HEK293 (cell line): ENCODE data around the gene GPR22.
A peak's percentile ranks its signal among the peaks of the same experiment; 100 is the strongest.

Experiments
- CTCF ChIA-PET: fragments of 350-600 bp; formaldehyde crosslinking; extraction: SDS; loops from one replicate; lab custom pipeline; 2021; ENCODE audit warnings: antibody characterized with exemption; lab: Yijun Ruan, JAX
- POLR2A ChIA-PET: fragments of 300-600 bp; formaldehyde crosslinking; extraction: SDS; loops from one replicate; lab custom pipeline; 2020; ENCODE audit warnings: antibody characterized with exemption, inconsistent platforms; lab: Yijun Ruan, JAX
- H3K27ac ChIP-seq: fragments of 200-500 bp; sonication (Bioruptor generic); 2 replicates; pipeline ENCODE4 v1.5.1; 2014; ENCODE audit warnings: low read depth, low read length, control low read depth, inconsistent platforms; ENCODE audit errors: extremely low read depth
- H3K36me3 ChIP-seq, 2 experiments: fragments of 200-500 bp in 1 of 2; sonication (Bioruptor generic) in 1 of 2; 1 replicate in 1 of 2; 2 replicates in 1 of 2; pipeline ENCODE4 v1.5.1; 2014 to 2017; ENCODE audit warnings: inconsistent platforms in 2 of 2, low read length in 2 of 2; ENCODE audit not compliant: control insufficient read depth in 2 of 2, insufficient read depth in 1 of 2
- H3K4me1 ChIP-seq: fragments of 200-500 bp; sonication (Bioruptor generic); 2 replicates; pipeline ENCODE4 v1.5.1; 2014; ENCODE audit warnings: mild to moderate bottlenecking, low read length, inconsistent platforms; ENCODE audit not compliant: control insufficient read depth, insufficient read depth
- H3K4me3 ChIP-seq: 2 replicates; pipeline ENCODE4 v1.5.1; 2011; ENCODE audit warnings: low read depth, mild to moderate bottlenecking, control low read depth, low read length, moderate library complexity
- H3K9me3 ChIP-seq: fragments of 200-500 bp; sonication (Bioruptor generic); 2 replicates; pipeline ENCODE4 v1.5.1; 2014; ENCODE audit warnings: low read depth, low read length, inconsistent platforms; ENCODE audit not compliant: control insufficient read depth, insufficient read depth
- MEIS1 ChIP-seq: sonication (generic); formaldehyde crosslinking; IDR thresholded peaks from 2 replicates; pipeline ENCODE4 v1.8.1; 2022; ENCODE audit warnings: missing genetic modification reagents, mild to moderate bottlenecking, borderline replicate concordance
- MZF1 ChIP-seq: fragments of 450-650 bp; formaldehyde crosslinking; IDR thresholded peaks from 2 replicates; pipeline ENCODE4 v1.5.1; 2017; ENCODE audit warnings: missing biosample characterization, missing genetic modification characterization, borderline replicate concordance
- PRDM1 ChIP-seq: fragments of 450-650 bp; formaldehyde crosslinking; IDR thresholded peaks from 2 replicates; pipeline ENCODE4; 2016; ENCODE audit warnings: missing biosample characterization, missing genetic modification characterization
- ZBTB7A ChIP-seq: fragments of 450-650 bp; formaldehyde crosslinking; IDR thresholded peaks from 2 replicates; pipeline ENCODE4 v1.5.1; 2016; ENCODE audit warnings: low read depth, missing biosample characterization, missing genetic modification characterization
- ZEB2 ChIP-seq: fragments of 450-650 bp; formaldehyde crosslinking; IDR thresholded peaks from 2 replicates; pipeline ENCODE4 v1.5.1; 2016; ENCODE audit warnings: missing biosample characterization, missing genetic modification characterization
- ZFP3 ChIP-seq: fragments of 450-650 bp; formaldehyde crosslinking; IDR thresholded peaks from 2 replicates; pipeline ENCODE4 v1.5.1; 2016; ENCODE audit warnings: low read depth, missing biosample characterization, missing genetic modification characterization
- ZNF132 ChIP-seq: fragments of 450-650 bp; formaldehyde crosslinking; IDR thresholded peaks from 2 replicates; pipeline ENCODE4 v1.5.1; 2017; ENCODE audit warnings: missing biosample characterization, missing genetic modification characterization, borderline replicate concordance
- ZNF214 ChIP-seq: fragments of 450-650 bp; formaldehyde crosslinking; IDR thresholded peaks from 2 replicates; pipeline ENCODE4 v1.5.1; 2017; ENCODE audit warnings: missing biosample characterization, mild to moderate bottlenecking, missing genetic modification characterization, borderline replicate concordance
- ZNF248 ChIP-seq: fragments of 450-650 bp; formaldehyde crosslinking; IDR thresholded peaks from 2 replicates; pipeline ENCODE4 v1.5.1; 2017; ENCODE audit warnings: missing biosample characterization, missing genetic modification characterization
- ZNF433 ChIP-seq: fragments of 450-650 bp; formaldehyde crosslinking; IDR thresholded peaks from 2 replicates; pipeline ENCODE4 v1.5.1; 2016; ENCODE audit warnings: missing biosample characterization, missing genetic modification characterization, low read depth
- ZNF473 ChIP-seq: fragments of 450-650 bp; formaldehyde crosslinking; IDR thresholded peaks from 2 replicates; pipeline ENCODE4 v1.5.1; 2017; ENCODE audit warnings: missing biosample characterization, missing genetic modification characterization
- ZNF558 ChIP-seq: fragments of 450-650 bp; formaldehyde crosslinking; IDR thresholded peaks from 2 replicates; pipeline ENCODE4 v1.5.1; 2016; ENCODE audit warnings: missing biosample characterization, missing genetic modification characterization
- ZNF837 ChIP-seq: fragments of 450-650 bp; formaldehyde crosslinking; IDR thresholded peaks from 2 replicates; pipeline ENCODE4 v1.5.1; 2016; ENCODE audit warnings: missing biosample characterization, missing genetic modification characterization
- TF ChIP-seq, protein P1 (sequence below): fragments of 450-650 bp; formaldehyde crosslinking; IDR thresholded peaks from 2 replicates; pipeline ENCODE4 v1.5.1; 2016; ENCODE audit warnings: missing biosample characterization, missing genetic modification characterization, low read depth
- TF ChIP-seq, protein P2 (sequence below): fragments of 450-650 bp; formaldehyde crosslinking; conservative IDR thresholded peaks from 2 replicates; pipeline ENCODE4 v1.5.1; 2016; ENCODE audit warnings: low read depth, missing biosample characterization, missing genetic modification characterization
- TF ChIP-seq, protein P3 (sequence below): fragments of 450-650 bp; formaldehyde crosslinking; IDR thresholded peaks from 2 replicates; pipeline ENCODE4 v1.5.1; 2016; ENCODE audit warnings: missing biosample characterization, missing genetic modification characterization
- TF ChIP-seq, protein P4 (sequence below): fragments of 450-650 bp; formaldehyde crosslinking; conservative IDR thresholded peaks from 2 replicates; pipeline ENCODE4 v1.5.1; 2016; ENCODE audit warnings: low read depth, missing biosample characterization, missing genetic modification characterization
- TF ChIP-seq, protein P5 (sequence below): fragments of 450-650 bp; formaldehyde crosslinking; IDR thresholded peaks from 2 replicates; pipeline ENCODE4 v1.5.1; 2016; ENCODE audit warnings: missing biosample characterization, missing genetic modification characterization

GPR22 gene

DNA sequence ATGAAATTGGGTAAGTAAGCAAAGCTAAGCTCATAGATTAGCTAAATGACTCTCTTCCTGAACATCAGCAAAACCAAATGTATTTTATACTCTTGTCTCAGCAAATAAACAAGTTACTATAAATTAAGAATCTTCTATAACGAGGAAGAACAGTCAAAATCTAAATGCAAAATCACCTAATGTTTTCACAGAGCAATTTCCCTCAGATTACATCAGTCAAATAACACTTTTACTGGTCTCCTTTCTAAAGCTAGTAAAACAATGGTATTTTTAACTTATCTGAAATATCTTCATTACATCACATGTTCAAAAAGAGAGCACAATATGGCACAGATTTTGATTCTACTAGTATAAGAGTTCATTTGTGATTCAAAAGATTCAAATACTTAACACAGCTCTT is 16.5 kb upstream of the GPR22 start:
- CTCF ChIA-PET = interaction anchor here (0.6 kb wide), 1 partner anchor 14 kb away, joined by 3 read pairs; no protein-coding TSS in a partner anchor
- Histone ChIP-seq H3K4me1 (no peaks in the 10 kb centered on the region), H3K9me3 (no peaks in the 10 kb centered on the region)
- TF ChIP-seq, protein P1, sequence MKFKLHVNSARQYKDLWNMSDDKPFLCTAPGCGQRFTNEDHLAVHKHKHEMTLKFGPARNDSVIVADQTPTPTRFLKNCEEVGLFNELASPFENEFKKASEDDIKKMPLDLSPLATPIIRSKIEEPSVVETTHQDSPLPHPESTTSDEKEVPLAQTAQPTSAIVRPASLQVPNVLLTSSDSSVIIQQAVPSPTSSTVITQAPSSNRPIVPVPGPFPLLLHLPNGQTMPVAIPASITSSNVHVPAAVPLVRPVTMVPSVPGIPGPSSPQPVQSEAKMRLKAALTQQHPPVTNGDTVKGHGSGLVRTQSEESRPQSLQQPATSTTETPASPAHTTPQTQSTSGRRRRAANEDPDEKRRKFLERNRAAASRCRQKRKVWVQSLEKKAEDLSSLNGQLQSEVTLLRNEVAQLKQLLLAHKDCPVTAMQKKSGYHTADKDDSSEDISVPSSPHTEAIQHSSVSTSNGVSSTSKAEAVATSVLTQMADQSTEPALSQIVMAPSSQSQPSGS (tag by site-specific recombination) = 0 out of 2 replicates have a peak, but pooled peaks have one; percentile 10
- TF ChIP-seq ZNF473 = no peak
- TF ChIP-seq, protein P2, sequence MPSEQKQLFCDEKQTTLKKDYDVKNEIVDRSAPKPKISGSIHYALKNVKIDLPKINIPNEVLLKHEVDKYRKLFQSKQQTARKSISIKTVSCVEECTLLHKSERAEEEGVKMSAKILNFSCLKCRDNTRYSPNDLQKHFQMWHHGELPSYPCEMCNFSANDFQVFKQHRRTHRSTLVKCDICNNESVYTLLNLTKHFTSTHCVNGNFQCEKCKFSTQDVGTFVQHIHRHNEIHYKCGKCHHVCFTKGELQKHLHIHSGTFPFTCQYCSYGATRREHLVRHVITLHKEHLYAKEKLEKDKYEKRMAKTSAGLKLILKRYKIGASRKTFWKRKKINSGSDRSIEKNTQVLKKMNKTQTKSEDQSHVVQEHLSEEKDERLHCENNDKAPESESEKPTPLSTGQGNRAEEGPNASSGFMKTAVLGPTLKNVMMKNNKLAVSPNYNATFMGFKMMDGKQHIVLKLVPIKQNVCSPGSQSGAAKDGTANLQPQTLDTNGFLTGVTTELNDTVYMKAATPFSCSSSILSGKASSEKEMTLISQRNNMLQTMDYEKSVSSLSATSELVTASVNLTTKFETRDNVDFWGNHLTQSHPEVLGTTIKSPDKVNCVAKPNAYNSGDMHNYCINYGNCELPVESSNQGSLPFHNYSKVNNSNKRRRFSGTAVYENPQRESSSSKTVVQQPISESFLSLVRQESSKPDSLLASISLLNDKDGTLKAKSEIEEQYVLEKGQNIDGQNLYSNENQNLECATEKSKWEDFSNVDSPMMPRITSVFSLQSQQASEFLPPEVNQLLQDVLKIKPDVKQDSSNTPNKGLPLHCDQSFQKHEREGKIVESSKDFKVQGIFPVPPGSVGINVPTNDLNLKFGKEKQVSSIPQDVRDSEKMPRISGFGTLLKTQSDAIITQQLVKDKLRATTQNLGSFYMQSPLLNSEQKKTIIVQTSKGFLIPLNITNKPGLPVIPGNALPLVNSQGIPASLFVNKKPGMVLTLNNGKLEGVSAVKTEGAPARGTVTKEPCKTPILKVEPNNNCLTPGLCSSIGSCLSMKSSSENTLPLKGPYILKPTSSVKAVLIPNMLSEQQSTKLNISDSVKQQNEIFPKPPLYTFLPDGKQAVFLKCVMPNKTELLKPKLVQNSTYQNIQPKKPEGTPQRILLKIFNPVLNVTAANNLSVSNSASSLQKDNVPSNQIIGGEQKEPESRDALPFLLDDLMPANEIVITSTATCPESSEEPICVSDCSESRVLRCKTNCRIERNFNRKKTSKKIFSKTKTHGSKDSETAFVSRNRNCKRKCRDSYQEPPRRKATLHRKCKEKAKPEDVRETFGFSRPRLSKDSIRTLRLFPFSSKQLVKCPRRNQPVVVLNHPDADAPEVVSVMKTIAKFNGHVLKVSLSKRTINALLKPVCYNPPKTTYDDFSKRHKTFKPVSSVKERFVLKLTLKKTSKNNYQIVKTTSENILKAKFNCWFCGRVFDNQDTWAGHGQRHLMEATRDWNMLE = no peak
- TF ChIP-seq, all 188 proteins: peak for 1
- no peak overlapping the region for H3K4me3 ChIP-seq
- H3K27ac ChIP-seq = no peak overlapping the region
- no peaks in the 10 kb centered on the region for H3K36me3 ChIP-seq
- POLR2A ChIA-PET = no interaction called here

DNA sequence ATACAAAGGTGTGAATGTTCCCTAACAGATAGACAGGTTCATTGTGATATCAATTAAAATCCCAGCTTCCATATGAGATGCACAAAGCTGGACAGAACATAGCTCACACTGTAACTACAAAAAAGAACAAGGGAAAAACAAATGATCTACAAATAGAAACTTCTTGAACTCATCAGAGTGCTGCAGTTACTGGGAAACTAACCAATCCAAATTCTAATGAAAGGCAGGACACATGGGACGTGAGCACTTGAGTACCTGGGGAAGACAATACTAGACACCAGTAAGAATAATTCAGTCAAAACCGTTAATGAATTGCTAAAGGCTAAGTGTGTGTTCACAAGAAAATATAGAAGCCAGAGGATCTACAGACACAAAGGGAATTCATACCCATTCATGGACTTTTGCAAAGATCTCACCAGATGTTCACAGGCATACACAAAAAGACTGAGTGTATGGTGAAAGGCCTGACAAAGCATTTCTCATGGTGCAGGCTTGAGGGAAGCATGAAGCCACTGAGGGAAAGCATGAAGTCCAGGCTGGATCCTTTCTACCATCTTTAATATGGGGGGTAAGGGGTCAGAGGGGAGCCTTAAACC is 7.8 kb upstream of the GPR22 start:
- Histone ChIP-seq H3K27ac (no peak overlapping the region), H3K9me3 (no peaks in the 10 kb centered on the region), H3K4me3 (no peak overlapping the region), H3K4me1 (no peaks in the 10 kb centered on the region), H3K36me3 (no peaks in the 10 kb centered on the region; a peak in 1 of 3 replicates)
- ChIA-PET POLR2A (no interaction called here), CTCF (interaction anchor here (1.9 to 2.7 kb wide), 3 partner anchors 262 to 418 kb away, joined by 8 to 27 read pairs (median 13); no protein-coding TSS in a partner anchor)
- TF ChIP-seq, protein P3, sequence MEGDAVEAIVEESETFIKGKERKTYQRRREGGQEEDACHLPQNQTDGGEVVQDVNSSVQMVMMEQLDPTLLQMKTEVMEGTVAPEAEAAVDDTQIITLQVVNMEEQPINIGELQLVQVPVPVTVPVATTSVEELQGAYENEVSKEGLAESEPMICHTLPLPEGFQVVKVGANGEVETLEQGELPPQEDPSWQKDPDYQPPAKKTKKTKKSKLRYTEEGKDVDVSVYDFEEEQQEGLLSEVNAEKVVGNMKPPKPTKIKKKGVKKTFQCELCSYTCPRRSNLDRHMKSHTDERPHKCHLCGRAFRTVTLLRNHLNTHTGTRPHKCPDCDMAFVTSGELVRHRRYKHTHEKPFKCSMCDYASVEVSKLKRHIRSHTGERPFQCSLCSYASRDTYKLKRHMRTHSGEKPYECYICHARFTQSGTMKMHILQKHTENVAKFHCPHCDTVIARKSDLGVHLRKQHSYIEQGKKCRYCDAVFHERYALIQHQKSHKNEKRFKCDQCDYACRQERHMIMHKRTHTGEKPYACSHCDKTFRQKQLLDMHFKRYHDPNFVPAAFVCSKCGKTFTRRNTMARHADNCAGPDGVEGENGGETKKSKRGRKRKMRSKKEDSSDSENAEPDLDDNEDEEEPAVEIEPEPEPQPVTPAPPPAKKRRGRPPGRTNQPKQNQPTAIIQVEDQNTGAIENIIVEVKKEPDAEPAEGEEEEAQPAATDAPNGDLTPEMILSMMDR (tag by site-specific recombination) = no peak
- no peak for TF ChIP-seq MEIS1 (CRISPR knock-in tag)
- TF ChIP-seq, protein P4, sequence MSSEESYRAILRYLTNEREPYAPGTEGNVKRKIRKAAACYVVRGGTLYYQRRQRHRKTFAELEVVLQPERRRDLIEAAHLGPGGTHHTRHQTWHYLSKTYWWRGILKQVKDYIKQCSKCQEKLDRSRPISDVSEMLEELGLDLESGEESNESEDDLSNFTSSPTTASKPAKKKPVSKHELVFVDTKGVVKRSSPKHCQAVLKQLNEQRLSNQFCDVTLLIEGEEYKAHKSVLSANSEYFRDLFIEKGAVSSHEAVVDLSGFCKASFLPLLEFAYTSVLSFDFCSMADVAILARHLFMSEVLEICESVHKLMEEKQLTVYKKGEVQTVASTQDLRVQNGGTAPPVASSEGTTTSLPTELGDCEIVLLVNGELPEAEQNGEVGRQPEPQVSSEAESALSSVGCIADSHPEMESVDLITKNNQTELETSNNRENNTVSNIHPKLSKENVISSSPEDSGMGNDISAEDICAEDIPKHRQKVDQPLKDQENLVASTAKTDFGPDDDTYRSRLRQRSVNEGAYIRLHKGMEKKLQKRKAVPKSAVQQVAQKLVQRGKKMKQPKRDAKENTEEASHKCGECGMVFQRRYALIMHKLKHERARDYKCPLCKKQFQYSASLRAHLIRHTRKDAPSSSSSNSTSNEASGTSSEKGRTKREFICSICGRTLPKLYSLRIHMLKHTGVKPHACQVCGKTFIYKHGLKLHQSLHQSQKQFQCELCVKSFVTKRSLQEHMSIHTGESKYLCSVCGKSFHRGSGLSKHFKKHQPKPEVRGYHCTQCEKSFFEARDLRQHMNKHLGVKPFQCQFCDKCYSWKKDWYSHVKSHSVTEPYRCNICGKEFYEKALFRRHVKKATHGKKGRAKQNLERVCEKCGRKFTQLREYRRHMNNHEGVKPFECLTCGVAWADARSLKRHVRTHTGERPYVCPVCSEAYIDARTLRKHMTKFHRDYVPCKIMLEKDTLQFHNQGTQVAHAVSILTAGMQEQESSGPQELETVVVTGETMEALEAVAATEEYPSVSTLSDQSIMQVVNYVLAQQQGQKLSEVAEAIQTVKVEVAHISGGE (tag by site-specific recombination) = no peak
- TF ChIP-seq ZFP3 (tag by site-specific recombination) = no peak
- TF ChIP-seq ZNF132 (tag by site-specific recombination) = no peak
- TF ChIP-seq ZBTB7A (tag by site-specific recombination) = no peak
- no peak for TF ChIP-seq MZF1 (tag by site-specific recombination)
- TF ChIP-seq, protein P5, sequence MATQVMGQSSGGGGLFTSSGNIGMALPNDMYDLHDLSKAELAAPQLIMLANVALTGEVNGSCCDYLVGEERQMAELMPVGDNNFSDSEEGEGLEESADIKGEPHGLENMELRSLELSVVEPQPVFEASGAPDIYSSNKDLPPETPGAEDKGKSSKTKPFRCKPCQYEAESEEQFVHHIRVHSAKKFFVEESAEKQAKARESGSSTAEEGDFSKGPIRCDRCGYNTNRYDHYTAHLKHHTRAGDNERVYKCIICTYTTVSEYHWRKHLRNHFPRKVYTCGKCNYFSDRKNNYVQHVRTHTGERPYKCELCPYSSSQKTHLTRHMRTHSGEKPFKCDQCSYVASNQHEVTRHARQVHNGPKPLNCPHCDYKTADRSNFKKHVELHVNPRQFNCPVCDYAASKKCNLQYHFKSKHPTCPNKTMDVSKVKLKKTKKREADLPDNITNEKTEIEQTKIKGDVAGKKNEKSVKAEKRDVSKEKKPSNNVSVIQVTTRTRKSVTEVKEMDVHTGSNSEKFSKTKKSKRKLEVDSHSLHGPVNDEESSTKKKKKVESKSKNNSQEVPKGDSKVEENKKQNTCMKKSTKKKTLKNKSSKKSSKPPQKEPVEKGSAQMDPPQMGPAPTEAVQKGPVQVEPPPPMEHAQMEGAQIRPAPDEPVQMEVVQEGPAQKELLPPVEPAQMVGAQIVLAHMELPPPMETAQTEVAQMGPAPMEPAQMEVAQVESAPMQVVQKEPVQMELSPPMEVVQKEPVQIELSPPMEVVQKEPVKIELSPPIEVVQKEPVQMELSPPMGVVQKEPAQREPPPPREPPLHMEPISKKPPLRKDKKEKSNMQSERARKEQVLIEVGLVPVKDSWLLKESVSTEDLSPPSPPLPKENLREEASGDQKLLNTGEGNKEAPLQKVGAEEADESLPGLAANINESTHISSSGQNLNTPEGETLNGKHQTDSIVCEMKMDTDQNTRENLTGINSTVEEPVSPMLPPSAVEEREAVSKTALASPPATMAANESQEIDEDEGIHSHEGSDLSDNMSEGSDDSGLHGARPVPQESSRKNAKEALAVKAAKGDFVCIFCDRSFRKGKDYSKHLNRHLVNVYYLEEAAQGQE (tag by site-specific recombination) = no peak
- no peak for TF ChIP-seq ZNF433 (tag by site-specific recombination)
- no peak for TF ChIP-seq ZNF558 (tag by site-specific recombination)
- no peak for TF ChIP-seq ZEB2 (tag by site-specific recombination)
- no peak for TF ChIP-seq PRDM1
- TF ChIP-seq ZNF837 (tag by site-specific recombination) = no peak
- TF ChIP-seq ZNF248 (tag by site-specific recombination) = no peak
- no peak for TF ChIP-seq ZNF214 (tag by site-specific recombination)
